ENCODE data around the gene KCNT1. TPM values are rescaled to one million over a fixed set of nuclear protein-coding genes. Genes with fewer than 3 reads are reported as not detected.
A peak's percentile ranks its signal among the peaks of the same experiment; 100 is the strongest.

KCNT1 gene
- total RNA-seq, 1 donor from 2014 or later, result not detected

DNA sequence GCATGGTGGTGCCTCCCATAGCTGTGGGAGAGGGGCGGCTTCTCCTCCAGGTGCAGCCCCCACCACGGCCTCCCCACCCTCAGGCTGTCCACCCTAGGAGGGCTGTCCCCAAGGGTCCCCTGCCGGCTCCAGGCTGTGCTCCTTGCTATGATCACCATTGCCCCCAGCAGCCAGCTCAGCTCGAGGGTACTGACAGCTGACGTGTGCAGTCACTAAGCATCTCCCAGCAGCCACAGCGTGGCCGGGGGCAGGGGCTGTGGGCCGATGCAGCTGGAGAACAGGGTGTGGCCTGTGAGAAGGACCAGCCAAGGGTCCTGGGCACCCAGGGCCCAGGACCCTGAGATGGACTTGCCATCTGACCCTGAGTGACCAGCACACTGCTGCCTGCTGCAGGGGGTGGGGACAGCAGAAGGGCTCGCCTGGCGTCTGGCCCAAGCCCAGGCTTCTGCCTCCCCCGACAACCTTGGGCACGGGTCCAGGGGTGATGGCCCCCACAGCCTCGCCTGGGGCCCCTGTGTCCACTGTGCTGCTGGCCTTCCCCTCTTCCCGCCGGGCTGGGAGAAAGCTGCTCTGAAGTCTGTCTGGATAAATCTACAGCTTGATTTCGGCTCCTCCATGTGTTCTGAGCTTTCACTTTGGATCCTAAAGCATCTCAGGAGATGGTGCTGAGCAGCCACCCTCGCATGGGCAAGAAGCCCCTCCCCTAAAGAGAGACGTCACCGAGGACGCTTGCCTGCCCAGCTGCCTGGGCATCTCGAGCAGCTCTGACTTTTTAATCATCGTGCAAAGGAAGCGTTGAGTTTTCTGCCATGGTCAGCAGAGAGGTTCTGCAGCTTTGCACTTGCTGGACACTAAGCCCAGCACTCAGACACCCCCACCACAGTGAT lies 5.5 kb downstream of the KCNT1 start:
- TF ChIP-seq, protein P1, sequence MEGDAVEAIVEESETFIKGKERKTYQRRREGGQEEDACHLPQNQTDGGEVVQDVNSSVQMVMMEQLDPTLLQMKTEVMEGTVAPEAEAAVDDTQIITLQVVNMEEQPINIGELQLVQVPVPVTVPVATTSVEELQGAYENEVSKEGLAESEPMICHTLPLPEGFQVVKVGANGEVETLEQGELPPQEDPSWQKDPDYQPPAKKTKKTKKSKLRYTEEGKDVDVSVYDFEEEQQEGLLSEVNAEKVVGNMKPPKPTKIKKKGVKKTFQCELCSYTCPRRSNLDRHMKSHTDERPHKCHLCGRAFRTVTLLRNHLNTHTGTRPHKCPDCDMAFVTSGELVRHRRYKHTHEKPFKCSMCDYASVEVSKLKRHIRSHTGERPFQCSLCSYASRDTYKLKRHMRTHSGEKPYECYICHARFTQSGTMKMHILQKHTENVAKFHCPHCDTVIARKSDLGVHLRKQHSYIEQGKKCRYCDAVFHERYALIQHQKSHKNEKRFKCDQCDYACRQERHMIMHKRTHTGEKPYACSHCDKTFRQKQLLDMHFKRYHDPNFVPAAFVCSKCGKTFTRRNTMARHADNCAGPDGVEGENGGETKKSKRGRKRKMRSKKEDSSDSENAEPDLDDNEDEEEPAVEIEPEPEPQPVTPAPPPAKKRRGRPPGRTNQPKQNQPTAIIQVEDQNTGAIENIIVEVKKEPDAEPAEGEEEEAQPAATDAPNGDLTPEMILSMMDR (IDR thresholded peaks at IDR 0.05; ENCODE audit: insufficient read depth, low read length, severe bottlenecking), result no peak
- H3K27me3 ChIP-seq (ENCODE audit: control insufficient read depth, insufficient read depth, low read length), result peaks cover 1% of the 10 kb centered on the region
- DNase-seq (ENCODE audit: low read depth), result no peak
- H3K36me3 ChIP-seq (ENCODE audit: control insufficient read depth, insufficient read depth, low read length), result no peaks in the 10 kb centered on the region
- no peak overlapping the region for H3K4me3 ChIP-seq (ENCODE audit: low read depth, low read length)
- FAIRE-seq, result no peak

DNA sequence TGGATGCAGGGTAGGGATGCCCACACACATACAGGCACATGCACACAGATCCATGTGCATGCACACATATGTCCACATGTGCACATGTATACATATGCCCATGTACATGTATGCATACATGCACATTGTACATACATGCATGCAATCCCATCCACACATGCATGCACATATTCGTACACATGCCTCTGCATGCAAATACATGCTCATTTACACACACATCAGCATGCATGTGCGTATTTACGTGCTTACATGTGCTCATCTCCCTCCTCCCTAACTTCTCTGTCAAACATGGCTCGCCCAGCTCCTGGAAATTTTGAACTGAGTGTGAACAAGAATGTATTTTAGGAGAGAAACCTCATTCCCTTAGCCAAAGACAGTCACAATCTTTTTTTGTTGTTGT lies 6.2 kb downstream of the KCNT1 start:
- DNase-seq (ENCODE audit: low read depth) (no peak), FAIRE-seq (peak; percentile 98)
- Histone ChIP-seq H3K27me3 (ENCODE audit: control insufficient read depth, insufficient read depth, low read length) (no peaks in the 10 kb centered on the region), H3K4me3 (ENCODE audit: low read depth, low read length) (no peak overlapping the region), H3K36me3 (ENCODE audit: control insufficient read depth, insufficient read depth, low read length) (no peaks in the 10 kb centered on the region)
- TF ChIP-seq, protein P1 (IDR thresholded peaks at IDR 0.05; ENCODE audit: insufficient read depth, low read length, severe bottlenecking), result no peak

DNA sequence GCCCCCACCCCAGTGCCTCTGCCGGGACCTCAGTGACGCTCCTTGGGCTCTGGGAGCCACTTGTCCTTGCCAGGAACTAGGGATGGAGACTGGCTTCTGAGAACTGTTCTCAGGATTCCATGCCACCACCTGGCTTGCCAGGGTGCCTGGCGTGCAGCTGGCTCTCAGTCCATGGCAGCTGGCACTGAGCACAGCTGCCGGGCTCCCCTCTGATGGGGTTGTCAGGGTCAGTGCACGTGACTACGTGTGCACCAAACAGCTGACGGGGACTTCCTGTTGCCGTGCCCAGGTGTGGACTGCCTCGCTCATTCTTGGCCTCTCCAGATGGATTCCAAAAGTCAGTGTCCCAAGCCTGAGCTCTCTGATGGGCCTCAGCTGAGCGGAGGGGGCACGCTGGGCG lies 9.4 kb downstream of the KCNT1 start:
- FAIRE-seq (peak; percentile 32), DNase-seq (ENCODE audit: low read depth) (no peak)
- TF ChIP-seq, protein P1 (IDR thresholded peaks at IDR 0.05; ENCODE audit: insufficient read depth, low read length, severe bottlenecking), result no peak
- Histone ChIP-seq H3K4me3 (ENCODE audit: low read depth, low read length) (no peak overlapping the region), H3K36me3 (ENCODE audit: control insufficient read depth, insufficient read depth, low read length) (no peaks in the 10 kb centered on the region), H3K27me3 (ENCODE audit: control insufficient read depth, insufficient read depth, low read length) (peaks cover 8% of the 10 kb centered on the region)

DNA sequence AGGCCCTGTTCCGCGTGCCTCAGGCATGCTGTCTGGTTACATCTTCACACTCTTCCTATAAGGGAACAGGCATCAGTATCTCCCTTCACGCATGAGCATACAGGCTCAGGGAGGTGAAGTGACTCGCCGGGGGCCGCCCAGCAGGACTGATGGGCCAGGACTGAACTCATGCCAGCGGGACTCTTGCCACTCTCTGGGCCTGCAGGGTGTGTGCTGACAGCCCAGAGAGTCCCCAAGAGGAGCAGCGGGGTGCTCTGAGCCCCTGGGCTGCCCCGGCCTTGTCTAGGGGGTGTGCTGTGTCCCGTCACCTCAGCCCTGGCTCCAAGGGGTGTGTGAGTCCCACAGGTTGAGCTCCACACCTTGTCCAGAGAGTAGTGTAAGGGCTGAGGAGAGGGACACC lies 9.9 kb downstream of the KCNT1 start:
- Histone ChIP-seq H3K36me3 (ENCODE audit: control insufficient read depth, insufficient read depth, low read length) (no peaks in the 10 kb centered on the region), H3K27me3 (ENCODE audit: control insufficient read depth, insufficient read depth, low read length) (peaks cover 8% of the 10 kb centered on the region), H3K4me3 (ENCODE audit: low read depth, low read length) (no peak overlapping the region)
- DNase-seq (ENCODE audit: low read depth), result no peak
- FAIRE-seq, result no peak
- TF ChIP-seq, protein P1 (IDR thresholded peaks at IDR 0.05; ENCODE audit: insufficient read depth, low read length, severe bottlenecking), result no peak

DNA sequence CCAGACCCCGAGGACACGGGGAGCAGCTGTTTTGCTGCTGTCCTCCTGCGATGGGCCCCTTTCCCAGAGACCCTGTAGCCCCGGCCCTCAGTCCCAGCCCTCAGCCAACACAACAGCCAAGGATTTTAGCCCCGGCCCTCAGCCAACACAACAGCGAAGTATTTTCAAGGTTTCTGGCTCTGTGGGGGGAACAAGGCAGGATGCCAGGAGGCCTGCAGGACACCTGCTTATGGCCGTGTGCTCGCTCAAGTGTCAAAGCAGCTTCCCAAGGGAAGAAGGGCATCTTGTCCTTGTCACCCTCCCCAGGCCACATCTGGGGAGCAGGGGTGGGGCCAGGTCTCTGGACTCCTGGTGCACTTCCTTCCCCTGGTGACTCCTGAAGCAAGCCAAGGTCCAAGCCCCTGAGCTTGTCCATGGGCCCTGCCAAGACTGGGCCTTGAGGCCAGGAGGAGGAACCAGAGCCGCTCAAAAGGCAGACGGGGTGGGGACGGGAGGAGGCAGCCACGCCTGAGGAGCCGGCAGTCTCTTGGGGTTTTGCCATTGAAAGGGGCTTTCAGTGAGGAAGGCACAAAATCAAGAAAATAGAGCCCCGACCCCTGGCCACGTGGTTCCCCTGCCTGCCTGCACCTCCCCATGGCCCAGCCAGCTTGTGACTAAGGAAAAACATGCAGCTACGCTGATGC lies 10.8 kb downstream of the KCNT1 start:
- no peak for FAIRE-seq
- DNase-seq (ENCODE audit: low read depth), result no peak
- H3K27me3 ChIP-seq (ENCODE audit: control insufficient read depth, insufficient read depth, low read length), result peaks cover 8% of the 10 kb centered on the region

More for the DNA sequence above, 10.8 kb downstream of the KCNT1 start:
- Histone ChIP-seq H3K4me3 (ENCODE audit: low read depth, low read length) (no peak overlapping the region), H3K36me3 (ENCODE audit: control insufficient read depth, insufficient read depth, low read length) (no peaks in the 10 kb centered on the region)
- TF ChIP-seq, protein P1 (IDR thresholded peaks at IDR 0.05; ENCODE audit: insufficient read depth, low read length, severe bottlenecking), result no peak

Measured in bronchial epithelial cell (primary cell).